GM18499 (cell line): ENCODE measurements around the gene GPR62.

Experiments
- ATAC-seq: cut with Tn5 transposase; IDR thresholded peaks from one replicate; pipeline ENCODE4 v1.9.1; 2021; ENCODE audit warnings: moderate number of reproducible peaks; ENCODE audit not compliant: insufficient read depth, unreplicated experiment

Gene GPR62

DNA sequence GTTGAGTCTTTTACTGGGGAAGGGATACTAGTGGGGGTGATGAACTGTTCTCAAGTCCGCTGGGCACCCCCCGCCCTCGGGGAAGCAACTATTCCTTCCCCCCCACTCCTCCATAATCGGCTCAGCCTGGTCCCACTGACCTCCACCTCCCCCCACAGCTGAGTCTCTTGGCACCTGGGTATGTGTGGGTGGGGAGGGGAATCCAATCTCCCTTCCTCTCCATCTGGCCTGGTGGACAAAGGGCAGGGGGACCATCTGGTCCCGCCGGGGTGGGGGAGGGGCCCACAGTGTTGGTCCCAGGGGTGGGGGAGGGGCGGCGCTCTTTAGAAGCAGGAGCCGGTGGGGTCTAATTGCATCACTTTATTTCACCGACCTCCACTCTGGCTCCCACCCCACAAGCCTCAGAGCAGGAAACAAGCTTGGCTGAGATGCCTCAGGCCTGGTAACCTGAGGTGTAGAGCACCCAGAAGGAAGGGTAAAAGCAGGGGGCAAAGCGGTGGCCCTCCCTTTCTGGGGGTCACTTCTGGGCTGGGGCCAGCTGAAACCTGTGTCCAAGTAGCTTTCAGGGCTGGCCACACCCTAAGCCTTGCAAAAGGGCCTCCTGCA lies 13.1 kb downstream of the GPR62 start:
- ATAC-seq, result no peak

DNA sequence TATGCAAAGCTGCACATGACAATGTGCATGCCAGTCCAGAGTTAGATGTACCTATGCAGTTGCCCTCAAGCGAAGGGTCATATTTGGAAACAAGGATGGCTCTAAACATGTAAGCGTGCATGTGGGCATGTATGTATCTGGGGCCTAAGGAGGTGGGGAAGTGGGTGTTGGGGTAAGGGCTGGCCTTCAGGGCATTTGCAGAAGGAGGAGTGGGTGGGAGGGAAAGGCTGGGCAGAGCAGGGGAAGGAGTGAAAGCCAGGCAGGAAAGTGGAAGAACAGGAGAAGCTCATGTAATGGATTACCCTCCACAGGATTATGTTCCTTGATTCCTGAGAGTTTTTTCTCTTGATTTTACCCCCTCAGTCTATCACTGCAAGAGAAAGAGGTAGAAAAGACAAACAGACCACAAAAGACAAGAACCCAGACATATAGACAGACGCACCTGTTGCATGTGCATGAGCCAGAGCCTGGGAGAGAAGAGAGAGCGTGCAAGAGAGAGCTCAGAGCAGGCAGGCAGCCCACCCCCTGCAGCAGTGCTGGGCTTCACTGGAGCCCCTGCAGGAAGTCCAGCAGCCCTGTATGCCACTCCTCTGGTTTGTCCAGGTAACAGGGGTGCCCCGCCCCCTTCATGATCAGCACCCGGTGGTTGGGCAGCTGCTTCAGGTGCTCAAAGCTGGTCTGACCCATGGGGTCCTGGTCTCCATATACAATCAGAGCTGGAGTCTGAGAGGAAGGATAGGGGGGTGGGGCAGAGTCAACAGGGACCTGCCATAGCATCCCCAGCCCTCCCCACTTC lies 13.9 kb downstream of the GPR62 start:
- no peak for ATAC-seq

DNA sequence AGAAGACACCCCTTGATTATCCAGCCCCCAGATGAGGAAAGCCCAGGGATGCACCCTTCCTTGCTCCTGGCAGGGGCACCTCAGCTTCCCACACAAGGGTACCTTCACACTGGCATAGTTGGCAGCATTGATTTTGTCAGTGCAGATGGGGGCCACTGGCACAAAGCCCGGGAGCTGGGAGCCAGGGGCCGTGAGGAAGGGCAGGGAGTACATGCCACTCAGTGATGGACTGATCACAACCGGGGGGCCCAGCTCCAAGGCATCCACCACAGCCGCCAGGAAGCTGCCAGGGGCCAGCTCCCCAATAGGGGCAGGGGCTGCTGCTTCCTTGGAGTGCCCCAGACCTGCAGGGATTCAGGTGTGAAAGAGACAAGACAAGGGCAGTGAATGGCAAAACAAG lies 14.7 kb downstream of the GPR62 start:
- ATAC-seq, result no peak

DNA sequence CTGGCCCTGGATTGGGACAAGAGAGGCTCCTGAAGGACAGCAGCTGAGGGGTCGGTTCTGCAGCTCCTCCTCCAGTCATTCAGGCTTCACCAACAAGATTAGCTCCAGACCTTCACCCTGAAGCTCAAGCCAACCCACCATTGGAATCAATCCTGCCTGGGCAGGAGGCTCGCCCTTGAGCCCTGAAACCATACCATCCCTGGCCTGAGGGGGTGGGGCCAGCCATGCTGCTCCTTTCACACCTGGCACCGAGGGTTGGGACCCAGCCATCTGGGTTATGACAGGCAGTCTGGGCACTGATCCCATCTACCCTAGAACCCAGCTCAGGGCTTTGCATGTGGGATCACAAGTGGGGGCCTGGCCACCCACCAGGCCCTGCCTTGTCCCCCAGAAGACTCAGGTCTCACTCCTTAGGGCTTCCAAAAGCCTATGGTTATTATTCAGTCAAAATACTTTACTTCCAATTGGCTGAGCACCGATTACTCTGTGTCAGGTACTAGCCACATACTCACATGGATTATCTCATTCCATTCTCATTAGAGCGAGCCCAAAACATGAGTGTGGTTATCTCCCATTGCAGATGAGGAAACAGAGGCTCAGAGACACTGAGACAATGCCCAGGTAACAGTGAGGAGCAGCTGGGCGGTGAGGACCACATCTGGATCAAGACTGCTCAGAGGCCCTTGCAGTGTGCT lies 15.6 kb downstream of the GPR62 start:
- ATAC-seq, result no peak

DNA sequence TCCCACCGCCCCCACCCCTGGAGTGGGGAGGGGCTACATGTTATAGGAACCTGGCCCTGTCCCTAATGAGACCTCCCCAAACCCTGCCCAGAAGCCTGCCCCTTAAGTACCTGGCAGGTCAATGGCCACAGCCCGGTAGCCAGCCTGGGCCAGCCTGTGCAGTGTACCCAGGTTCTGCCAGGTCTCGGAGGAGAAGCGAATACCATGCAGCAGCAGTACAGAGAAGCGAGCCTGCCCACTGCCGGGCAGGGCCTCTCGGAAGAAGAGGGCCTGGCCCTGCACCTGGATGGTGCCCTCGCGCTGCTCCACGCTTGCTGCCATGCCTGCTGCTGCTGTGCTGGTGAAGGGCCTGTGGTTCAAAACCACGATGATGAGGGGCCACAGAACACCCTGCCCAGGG lies 16.2 kb downstream of the GPR62 start:
- no peak for ATAC-seq

DNA sequence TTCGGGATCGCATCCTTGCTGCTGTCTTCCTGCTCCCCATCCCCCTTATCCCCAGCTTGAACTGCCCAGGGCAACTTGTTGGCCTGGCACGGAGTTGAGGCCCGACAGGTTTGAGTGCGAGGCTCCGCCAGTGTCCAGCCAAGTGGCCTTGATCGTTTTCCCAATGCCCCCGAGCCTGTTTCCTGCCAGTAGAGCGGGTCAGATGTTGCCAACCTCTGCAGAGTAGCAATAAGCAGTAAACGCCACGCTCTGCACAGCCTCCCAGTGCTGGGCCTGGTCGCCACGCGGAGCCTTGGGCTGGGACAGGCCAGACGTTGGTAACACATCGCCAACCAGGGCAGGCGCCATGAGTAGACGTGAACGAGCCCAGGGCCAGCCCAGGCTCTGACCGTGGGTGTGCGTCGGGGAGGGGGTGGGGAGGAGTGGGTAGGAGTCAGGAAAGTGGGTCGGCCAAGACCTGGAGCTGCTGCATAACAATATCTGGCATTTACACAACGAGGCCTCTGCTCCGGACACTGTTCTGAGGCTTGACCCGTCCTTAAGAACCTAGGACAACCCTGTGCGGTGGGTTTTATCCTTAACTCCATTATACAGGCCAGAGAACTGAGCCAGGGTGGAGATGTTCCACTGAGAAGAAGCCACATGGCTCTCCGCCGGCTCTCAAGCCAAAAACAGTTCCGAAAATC lies 19.2 kb downstream of the GPR62 start:
- ATAC-seq, result no peak

DNA sequence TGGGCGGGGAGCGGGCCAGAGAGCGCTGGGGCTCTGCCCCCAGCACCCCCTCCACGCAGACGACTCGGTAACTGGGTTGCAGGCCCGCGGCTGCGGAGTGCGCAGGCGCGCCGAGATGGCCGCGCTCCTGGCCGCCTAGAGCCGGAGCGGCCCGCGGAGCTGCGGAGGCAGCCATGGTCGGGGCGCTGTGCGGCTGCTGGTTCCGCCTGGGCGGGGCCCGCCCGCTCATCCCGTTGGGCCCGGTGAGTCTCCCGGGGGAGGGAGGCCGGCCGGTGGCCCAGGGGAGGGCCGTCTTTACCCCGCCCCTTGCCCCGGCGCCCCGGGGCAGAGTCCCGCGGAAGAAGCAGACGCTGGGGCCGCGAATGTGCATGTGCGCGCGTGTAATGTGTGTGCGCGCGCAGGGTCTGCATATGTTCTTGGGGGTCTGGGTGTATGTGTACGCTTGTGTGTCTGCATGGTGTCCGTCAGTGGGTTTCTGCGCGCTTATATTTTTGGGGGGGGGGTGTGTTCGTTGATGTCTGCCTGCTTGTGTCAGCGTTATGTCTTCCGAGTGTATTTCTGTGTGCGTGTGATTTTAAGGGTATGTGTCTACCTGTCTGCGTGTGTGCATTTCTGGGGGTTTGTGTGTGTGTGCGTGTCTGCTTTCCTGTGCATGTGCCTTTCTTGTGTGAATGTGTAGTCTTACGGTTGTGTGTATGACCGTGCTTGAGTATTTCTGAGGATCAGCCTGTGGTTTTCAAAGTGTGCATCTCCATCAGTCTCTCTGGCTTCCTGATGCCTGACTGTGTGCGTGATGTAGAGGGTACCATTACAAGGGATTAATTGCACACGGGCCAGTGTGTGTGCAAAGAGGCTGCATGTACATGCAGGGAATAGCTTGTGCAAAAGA lies 20.0 kb downstream of the GPR62 start, which contains the start of gene ABHD14A:
Gene ABHD14A, plus strand, starts transcription at position 102 of the 889 bp plus-strand sequence. Its CDS starts 72 bp downstream, at position 174.
- ATAC-seq, result no peak

DNA sequence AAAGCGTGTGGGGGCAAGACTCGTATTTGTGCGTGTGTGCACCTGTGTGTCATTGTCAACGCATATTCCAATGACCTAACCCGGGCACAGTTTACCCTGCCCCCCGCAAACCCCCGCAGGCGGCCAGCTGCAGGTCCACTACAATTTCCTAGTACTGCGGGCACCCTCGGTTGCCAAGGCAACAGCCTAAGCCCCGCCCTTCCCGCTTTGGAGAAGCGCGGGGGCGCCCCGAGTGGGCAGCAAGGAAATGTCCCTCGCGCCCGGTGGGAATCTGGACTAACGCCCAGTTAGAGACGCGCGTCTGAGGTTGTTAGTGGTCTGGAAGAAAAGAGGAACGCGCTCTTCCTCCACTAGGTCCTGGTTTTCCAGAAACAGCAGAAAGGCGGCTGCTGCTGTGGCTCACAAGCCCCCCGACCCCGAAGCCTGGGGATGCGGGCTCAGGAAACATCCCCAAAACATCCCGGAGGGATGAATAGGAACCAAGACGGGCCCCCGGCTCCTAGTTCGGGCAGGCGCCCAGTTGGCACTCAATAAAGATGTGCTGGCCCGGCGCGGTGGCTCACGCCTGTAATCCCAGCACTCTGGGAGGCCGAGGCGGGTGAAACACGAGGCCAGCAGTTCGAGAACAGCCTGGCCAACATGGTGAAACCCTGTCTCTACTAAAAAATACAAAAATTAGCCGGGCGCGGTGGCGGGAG lies 20.8 kb downstream of the GPR62 start:
- ATAC-seq, result no peak

DNA sequence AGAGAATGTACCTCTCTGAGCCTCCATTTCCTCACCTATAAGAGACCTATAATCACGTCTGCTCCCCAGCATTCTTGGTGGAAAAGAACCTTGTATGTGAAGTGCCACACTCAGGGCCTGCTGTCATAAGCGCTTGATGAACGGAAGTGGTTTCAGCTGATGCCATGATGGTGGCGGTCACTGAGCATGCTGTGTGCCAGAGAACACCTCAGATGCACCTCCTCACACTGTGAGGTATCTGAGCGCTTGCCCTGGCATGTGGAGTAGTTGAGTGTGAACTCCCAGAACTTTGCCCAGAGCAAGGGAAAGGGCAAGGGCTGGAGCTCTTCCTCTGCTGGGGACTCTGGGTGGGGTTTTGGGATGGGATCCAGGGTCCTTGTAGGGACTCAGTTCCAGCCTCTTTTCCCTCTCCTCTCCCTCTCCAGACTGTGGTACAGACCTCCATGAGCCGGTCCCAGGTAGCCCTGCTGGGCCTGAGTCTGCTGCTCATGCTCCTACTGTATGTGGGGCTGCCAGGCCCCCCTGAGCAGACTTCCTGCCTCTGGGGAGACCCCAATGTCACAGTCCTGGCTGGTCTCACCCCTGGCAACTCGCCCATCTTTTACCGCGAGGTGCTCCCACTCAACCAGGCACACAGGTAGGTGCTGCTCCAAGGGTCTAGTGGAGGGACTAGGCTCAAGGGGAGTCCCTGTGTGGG lies 22.4 kb downstream of the GPR62 start:
- no peak for ATAC-seq

DNA sequence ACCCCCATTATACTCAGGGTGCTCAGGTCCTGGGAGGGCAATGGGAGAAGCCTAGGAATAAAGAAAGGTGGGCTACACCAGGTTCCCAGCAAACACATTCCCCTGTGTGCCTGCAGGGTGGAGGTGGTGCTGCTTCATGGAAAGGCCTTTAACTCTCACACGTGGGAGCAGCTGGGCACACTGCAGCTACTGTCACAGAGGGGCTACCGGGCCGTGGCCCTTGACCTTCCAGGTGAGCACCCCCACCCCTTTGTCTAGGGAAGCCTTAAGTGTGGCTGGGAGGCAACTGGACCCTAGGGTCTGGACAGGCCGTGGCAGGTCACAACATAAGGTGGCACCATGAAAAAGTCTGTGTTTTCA lies 22.9 kb downstream of the GPR62 start:
- no peak for ATAC-seq

DNA sequence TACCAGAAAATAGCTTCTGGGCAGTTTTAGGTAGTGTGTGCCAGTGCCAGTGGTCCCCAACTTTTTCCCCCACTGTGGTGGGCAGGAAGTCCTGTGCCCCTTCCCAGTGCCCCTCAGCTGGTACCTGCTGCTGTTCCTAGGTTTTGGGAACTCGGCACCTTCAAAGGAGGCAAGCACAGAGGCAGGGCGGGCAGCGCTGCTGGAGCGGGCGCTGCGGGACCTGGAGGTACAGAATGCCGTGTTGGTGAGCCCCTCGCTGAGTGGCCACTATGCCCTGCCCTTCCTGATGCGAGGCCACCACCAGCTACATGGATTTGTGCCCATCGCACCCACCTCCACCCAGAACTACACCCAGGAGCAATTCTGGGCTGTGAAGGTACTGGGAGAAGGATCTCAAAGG lies 25.1 kb downstream of the GPR62 start:
- ATAC-seq, result no peak

DNA sequence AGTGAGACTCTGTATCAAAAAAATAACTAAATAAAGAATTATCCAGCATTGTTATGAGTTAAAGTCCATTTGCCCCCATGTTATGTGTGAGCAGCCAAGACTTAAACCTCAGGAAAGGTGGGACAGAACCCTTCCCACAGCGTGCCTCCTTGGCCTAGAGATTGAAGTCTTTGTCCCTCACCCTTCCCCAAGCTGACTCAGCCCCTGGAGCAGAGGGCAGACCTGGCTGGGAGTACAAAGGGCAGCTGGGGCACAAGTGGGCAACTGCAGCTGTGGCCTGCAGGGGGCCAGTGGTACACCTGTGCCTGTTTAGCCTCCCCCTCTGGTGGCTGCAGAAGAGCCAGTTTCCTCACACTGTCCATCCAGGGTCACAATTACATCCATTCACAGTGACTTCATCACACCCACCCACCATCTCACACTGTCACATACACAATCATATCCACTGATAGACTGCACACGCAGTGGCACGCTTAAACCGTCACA lies 27.2 kb downstream of the GPR62 start:
- no peak for ATAC-seq

DNA sequence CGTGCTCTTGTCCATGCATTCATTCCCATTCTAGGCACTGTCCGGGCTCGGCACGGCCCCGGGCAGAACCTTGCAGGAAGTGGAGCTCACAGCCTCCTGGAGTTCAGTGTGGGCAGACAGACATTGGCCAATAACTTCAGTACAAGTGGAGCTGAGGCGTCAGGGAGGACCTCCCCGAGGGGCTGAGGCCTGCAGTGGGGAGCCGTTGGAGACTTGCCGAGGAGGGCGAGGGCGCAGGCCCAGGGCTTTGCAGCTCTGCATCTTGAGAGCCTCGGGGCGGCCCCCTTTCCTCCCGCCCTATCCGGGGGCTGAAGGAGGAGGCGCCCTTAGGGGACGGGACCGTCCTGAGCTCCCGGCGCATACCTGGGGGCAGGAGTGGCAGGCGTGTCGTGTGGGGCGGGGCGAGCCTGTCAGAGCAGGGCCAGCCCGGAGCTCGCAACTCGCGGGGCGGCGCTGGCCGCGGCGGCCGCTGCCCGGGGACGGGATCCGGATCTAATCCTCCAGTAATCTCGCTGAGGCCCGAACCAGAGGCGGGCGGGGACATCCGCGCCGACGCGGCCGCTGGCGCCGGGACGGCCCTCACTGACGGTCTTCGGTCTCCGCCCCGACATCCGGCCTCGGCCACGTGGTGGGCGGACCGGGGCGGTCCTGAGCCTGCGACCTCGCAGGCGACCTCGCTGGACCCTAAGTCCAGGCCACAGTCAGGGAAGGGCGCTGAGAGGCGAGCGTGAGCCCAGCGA lies 27.8 kb downstream of the GPR62 start, which contains the start of gene ACY1:
Gene ACY1, plus strand, starts transcription at position 698 of the 740 bp plus-strand sequence. CDS start 530 bp downstream, outside the sequence.
- no peak for ATAC-seq

DNA sequence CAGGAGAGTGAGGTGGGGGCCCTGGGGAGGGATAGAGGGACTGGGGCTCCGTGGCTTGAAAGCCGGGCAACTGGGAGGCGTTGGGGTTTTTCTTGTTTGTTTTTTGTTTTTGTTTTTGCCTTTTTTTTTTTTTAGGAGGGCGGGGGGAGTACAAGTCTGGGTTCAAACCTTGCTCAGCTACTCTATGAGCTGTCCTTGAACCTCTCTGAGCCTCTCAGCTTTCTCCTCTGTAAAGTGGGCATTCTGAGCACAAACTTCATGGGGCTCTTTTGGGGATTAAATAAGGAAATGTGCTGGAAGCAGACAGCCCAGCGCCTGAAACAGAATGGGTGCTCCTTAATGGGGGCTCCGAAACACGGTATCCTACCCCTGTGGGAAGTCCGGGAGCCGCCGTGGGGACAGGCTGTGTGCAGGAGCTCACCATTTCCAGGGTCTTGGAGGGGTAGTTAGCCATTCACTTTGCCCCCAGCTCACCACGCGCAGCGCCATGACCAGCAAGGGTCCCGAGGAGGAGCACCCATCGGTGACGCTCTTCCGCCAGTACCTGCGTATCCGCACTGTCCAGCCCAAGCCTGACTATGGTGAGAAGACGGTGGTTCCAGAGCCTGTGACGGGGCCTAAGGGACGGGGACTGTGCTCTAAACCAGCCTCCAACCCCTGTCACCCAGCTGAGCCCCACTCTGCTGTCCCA lies 28.5 kb downstream of the GPR62 start:
- ATAC-seq, result no peak

DNA sequence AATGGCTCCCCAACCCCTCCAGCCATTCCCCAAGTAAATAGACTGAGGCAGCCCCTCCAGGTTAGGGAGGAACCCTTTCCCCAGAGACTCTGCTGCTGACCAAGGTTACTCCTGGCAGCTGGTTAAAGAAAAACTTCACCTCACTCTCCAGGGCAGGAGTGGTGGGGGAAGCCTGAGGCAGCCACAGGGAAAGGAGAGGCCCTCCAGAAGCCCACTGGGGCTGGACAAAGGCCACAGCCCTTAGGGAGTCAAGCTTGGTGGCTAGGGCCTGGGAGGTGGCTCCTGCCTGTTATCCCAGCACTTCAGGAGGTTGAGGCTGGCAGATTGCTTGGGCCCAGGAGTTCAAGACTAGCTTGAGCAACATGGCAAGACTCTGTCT lies 29.1 kb downstream of the GPR62 start:
- ATAC-seq, result no peak

DNA sequence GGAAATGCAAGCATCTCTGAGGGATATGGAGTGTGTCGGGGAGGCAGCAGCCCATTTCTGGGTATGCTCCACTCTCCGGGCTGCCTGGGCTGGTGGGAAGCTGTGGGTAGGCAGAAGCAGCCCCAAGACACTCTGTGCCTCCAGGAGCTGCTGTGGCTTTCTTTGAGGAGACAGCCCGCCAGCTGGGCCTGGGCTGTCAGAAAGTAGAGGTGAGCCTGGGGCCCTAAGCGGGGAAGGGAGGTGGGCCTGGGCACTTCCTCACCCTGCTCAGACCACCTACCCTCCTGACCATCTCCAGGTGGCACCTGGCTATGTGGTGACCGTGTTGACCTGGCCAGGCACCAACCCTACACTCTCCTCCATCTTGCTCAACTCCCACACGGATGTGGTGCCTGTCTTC lies 29.9 kb downstream of the GPR62 start:
- ATAC-seq, result no peak
